ENCODE data around the gene C1orf167.

C1orf167 gene

DNA sequence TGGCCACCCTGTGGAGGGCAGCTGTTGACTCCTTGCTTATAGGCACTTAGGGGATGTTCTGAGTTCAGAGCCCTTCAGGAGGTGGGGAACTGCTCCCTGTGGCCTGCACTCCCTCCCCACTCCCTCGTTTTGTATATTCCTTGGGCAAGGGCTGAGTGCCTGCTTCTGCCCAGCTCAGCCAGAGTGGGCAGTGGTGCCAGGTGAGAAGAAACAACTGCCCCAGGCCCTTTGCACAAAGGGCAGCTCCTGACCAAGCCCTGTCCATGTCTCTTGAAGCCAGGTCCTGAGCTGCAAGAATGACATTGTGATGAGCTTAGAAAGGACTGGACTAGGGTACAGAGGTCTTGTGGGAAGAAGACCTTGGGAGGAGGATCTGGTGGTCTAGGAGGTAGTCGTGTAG is 23.9 kb upstream of the C1orf167 start:
- DNase-seq, result no peak

DNA sequence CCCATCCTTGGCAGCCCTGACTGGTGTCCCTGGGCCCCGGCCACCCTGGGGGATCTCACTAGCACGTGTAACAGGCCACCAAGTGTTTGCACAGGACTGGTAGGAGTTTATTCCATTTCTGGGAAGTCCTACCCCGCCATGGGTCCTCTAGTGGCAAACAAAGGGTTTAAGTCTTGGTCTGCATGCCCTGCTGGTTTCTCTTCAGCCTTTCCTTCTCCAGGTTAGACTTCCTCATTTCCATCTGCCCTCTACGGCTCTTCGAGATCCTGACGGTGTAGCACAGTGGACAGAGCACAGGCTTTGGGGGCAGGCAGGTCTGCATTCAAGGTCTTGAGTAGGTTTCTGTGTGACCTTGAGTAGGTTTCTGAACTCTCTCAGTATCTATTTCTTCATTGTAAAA is 23.2 kb upstream of the C1orf167 start:
- DNase-seq, result no peak

DNA sequence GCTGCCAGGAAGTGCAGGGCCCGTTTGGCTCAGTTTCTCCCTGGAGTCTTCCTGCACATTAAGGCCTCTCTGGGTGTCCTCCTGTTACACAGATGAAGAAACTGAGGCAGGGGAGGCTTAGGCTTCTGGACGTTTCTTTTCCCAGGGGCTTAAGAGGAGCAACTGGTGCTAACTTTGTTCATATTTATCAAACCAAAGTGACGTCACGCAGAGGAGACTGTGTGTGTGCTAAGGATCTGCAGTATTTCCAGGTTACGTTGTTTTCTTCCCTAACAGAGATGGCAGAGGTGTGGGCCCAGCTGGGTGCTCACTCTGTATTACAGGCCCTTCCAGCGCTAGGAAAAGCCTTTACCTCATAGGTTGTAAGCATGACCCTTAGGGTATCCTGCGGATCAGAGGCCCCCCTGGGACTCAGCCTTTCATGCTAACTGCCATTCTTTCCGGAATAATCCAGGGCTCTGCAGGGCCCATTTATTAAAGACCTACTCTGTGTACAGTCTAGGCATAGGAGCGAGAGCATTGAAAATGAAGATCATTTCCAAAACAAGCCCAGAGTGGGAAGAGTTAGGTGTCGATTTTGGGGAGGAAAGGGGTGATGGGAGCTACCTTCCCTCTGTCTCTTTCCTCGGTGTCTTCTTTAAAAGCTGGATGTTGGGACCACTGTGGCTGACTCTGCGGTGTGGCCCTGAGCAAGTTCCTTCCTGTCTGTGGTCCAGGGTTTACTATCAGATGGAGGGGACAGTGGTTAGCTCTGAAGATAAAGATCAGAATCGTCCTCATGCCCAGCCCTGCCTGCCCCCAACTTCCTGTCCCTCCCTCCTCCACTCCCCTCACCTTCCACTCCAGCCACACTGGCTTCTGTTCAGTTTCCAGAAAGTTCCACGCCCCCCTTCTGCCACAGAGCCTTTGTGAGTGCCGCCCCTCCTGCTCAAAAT is 21.5 kb upstream of the C1orf167 start:
- no peak for DNase-seq

DNA sequence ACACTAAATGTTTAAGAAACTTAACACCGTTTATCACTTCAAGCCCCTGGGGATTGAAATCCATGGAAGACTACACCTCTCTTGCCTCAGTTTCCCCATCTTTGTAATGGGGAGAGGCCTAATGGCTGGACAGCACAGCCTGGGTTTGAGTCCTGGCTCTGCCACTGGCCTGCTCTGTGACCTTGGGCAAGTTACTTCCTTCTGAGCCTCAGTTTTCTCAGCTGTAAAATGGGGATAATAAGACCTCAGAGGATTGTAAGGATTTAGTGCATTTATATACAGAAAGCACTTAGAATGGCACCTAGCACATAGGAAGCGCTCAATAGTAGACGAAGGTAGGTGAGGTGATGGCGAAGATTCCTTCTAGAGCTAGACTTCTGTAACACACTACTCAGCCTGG is 20.5 kb upstream of the C1orf167 start:
- no peak for DNase-seq

DNA sequence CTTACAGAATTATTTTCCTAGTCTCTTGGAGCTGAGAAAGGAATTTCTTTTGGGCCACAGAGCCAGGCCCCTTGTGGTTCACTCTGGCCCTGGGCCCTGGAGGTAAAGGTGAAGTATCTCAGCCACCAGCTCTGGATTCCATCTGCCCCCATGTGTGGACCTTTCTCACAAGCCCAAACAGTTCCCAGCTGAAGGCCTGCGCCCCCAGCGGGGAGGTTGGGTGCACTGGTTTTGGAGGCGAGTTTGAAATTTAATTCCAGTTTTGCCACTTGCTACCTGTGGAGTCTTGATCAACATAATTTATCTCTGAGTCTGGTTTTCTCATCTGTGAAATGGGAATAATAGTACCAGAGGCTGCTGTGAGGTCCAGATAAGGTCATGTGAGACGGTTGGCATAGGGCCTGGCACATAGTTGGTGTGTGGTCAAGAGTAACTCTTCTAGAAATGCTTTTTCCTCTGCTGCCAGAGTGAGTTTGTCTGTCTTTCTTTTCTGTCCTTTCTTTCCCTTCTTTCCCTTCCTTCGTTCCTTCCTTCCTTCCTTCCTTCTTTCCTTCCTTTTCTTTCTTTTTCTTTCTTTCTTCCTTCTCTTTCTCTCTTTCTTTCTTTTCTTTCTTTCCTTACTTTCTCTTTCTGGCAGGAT is 20.0 kb upstream of the C1orf167 start:
- no peak for DNase-seq

DNA sequence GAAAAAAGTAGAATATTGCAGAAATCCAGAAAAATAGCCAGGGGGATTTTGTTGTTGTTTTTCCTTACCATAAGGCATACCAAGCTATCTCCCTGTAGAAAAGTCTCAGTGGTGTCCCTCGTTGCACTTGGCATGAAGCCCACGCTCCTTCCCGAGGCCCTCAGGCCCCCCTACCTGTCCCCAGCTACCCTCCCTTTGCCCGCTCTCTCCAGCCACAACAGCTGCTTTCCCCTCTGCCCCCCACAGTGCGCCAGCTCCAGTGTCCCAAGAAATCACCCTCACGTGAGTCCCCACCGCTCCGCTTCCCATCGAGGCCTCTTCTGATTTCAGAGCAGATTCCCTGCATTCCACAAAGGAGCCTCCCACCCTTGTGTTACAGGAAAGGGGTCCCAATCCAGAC is 17.7 kb upstream of the C1orf167 start:
- no peak for DNase-seq

DNA sequence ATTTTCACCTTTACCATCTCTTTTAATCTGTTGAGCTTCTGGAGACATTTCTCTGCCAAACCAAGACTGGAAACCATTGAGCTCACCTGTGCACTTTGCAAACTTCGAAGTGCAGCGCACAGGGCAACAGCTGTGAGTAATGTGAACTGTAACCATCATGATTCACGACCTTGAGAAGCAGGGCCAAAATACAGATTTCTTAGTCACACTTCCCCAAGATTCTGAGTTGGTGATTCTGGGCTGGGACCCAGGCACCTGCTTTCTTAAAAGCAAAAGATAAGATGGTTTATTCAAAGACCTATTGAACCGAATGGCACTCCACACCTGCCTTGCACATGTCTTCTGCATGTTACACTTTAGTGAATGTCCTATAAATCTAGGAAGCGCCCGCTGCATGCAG is 15.9 kb upstream of the C1orf167 start:
- no peak for DNase-seq

DNA sequence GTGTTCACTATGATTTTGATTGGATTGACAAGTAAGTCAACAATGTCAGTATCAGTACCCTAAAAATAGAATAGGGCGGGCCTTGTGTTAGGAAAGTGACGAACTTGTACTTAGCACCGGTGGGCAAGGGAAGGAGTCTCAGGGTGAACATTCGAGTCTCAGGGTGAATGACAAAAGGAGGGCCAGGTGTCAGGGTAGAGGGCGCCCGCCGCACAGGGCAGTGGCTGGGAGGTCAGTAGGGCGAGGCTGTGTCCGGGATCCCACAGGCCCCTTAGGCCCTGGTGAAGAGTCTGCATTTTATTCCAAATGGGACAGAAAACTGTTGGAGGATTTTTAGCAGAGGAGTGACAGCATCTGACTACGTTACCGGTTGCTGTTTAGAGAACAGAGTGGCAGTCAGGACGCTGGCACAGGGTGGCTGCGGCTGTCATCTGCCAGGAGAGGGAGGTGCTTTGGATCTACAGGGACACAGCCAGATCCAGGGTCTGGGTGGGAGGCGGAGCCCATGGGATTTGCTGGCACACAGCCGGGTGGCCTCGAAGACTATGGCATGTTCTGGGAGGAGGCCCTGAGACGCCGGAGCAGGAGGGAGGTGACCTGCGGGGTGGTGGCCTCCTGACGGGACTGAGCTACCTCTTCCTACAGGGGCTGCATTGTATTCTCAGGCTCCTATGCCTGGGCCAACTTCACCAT is 15.1 kb upstream of the C1orf167 start:
- DNase-seq, result no peak

DNA sequence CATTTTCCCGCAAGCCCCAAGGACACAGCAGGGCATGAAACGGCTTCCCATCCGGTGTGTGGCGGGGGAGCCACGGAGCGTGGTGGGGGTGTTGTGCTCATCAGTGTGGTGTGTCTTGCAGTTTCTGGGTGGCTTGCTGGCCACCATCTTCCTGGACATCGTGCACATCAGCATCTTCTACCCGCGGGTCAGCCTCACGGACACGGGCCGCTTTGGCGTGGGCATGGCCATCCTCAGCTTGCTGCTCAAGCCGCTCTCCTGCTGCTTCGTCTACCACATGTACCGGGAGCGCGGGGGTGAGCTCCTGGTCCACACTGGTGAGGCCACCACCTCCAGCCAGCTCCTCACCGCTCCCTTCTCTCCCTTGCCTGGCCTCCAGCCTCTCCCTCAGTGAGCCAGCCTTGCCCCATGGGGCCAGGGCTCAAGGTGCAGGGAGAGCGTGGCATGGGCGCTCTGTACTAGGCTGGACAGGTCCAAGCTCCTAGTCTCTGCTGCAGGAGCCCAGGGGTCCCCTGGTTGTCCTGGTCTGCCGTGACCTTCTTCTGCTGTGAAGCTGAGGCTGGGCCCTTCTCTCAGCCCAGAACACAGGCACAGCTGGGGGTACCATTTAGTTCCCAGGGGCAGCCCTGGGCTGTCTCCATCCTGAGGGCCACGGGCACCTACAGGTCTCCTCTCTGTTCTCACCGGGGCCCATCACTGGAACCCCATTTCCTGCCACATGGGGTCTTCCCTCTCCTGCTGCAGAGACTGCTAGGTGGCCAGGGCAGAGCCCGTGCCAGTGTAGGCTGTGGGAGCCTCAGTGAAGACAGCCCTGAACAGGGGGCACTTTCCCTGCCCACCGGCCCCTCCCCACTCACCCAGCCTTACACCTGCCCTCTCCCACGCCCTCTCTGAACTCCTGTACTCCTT is 13.4 kb upstream of the C1orf167 start:
- DNase-seq, result no peak

DNA sequence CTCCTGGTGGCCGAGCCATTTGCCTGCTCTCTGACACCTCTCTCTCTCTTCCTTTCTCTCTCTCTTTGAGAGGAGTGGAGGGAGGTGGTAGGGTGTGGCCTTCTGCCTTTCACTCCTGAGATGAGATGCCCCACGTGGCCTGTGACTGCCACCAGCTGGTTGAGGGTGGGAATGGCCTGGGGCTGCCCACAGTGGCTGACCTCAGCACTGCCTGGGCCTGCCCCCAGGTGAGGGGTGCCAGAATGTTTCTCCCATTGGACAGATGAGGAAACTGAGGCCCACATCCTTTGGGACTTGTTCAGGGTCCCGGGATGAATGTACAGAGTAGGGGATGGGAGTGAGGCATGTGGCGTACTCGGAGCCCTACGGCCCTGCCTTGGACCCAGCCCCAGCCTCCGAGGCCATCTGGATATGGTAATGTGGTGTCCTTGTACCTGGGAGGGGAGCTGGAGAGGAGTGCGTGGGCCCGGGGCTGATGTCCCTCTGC is 12.7 kb upstream of the C1orf167 start:
- DNase-seq, result no peak

DNA sequence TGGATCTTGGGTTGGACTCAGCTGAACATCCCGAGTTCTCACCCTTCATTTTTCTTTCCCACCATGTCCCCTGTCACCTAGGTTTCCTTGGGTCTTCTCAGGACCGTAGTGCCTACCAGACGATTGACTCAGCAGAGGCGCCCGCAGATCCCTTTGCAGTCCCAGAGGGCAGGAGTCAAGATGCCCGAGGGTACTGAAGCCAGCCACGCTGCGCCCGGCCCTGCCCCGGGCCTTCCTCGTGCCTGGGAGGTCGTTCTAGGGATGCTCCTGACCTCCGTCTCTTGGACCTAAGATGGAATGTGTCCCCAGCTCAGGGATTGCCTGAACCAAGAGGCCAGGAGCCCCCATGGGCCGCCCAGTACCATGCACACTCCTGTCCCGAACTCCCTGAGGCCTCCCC is 12.0 kb upstream of the C1orf167 start:
- DNase-seq, result no peak

DNA sequence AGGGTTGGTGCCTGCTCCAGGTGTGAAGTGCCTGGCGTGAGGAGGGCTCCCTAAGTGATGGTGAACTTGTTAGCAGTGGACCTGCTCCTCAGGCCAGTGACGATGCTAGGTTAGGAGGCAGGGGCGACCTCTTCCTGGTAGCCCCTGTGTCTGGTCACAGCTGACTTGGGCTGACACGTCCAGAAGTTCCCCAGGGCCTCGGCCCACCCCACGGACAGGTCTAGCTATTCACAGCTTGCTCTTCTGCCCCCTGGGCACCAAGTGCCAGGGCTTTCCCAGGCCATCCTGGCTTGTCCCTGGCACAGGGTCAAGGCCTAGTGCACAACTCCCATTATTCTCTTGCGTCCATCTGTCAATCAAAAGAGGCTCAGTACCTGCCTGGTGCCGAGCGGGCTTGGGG is 10.9 kb upstream of the C1orf167 start:
- no peak for DNase-seq

DNA sequence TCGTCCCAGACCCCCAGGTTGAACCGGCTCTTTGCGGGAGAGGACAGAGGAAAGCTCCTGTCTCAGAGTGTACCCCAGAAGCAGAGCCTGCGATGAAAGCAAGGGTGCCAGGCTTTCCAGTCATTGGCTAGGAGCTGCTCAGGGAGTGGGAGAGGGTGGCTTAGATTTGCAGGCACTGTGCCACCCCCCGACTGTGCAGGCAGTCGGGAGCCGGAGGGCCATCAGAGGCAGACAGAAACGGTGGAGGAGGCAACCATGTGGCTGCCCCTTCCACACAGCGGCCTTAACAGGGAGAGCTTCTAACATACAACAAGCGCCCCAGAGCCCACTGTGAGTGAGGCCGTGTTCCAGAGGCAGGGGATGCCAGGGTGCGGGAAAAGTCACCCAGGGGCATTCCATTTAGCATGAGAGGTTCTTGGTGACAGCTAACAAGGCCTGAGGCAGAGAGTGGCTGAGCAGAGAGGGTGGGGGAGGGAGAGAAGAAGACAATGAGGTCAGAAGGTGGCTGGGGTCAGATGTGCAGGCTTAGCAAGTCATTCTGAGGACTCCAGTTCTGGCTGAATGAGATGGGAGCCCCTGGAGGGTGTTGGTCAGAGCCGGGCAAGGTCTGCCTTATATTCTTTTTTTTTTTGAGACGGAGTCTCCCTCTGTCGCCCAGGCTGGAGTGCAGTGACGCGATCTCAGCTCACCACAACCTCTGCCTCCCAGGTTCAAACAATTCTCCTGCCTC is 9.5 kb upstream of the C1orf167 start:
- DNase-seq, result peak; percentile 44

DNA sequence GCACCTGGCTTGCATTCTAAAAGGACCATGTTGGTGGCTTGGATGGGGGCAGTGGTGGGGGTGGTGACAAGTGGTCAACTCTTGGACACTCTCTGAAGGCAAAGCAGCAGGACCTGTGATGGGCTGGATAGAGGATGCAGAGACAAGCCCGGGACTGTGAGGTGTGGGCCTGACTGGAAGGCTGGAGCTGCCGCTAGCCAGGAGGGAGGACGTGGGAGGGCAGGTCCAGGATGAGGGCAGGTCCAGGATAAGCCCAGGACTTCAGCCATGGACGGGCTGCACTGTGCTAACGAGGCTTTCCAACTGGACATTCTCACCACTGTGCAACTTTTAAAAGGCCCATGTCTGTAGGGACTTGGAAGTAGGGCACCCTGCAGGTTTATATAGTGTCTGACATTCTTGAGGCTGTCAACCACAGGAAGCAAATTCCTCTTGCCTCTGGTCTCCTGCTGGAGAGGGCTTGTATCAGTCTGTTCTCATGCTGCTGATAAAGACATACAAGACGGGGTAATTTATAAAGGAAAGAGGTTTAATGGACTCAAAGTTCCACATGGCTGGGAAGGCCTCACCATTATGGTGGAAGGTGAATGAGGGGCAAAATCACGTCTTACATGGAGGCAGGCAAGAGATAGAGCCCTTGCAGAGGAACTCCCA is 8.3 kb upstream of the C1orf167 start:
- DNase-seq, result no peak

DNA sequence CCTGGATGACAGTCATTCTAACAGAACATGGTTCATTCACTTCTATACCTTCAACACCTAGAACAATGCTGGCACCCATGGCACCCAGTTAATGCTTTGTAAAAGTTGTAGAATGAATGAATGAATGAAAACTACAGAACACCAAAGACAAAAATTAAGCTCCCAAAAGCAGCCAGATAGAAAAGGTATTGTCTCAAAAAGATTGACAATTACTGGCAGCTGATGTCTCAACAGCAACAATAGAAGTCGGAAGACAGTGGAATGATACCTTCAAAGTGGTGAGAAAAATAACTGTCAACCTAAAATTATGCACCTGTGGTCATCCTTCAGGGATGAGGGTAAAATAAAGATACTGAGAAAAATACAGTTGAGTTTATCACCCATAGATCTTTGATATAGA is 4.9 kb upstream of the C1orf167 start:
- DNase-seq, result no peak

DNA sequence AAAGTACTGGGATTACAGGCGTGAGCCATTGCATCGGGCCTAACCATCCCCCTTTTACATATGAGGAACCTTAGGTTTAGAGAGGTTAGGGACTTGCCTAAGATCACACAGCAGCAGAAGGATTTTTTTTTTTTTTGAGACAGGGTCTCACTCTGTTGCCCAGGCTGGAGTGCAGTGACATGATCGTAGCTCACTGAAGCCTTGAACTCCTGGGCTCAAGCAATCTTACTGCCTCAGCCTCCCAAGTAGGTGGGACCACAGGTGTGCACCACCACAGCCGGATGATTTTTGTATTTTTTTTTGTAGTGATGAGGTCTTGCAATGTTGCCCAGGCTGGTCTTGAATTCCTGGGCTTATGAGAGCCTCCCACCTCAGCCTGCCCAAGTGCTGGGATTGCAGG is 2.2 kb upstream of the C1orf167 start:
- DNase-seq, result no peak

DNA sequence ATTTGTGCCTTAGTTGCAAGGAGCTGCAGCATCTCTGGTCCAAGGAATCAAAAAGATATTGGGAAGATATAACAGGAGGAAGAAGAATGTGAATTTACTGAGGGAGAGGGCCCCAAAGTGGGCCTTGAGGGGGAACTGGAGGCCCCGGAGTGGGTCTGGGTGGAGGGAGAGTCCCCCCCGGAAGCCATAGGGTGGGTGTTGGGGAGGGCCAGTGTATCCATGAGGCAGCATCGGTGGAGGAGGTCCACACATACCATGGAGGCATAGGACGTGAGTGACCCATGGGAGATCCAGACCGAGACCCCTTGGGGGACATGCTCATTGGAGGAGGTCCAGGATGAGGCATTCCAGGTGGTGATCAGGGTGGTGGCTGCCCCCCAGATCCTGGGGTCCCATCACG is 708 bp upstream of the C1orf167 start:
- DNase-seq, result no peak

DNA sequence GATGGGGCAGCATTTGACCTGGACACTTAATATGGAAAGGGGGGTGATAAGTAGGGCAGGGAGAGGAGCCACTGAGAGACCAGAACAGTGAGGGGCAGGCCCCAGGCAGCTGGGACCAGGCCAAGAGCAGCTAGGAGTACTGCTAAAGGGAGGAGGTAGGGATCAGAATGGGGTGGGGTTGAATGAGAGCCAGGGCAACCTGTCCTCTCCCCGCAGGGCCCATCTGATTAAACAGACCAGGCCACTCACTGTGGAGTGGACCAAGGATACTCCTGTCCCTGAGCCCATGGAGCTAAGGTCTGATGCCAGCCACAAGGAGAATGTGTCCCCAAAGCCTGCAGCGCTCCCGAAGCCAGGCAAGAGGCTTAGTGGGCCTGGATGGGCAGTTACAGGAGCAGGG is 2.1 kb downstream of the C1orf167 start:
- no peak for DNase-seq

DNA sequence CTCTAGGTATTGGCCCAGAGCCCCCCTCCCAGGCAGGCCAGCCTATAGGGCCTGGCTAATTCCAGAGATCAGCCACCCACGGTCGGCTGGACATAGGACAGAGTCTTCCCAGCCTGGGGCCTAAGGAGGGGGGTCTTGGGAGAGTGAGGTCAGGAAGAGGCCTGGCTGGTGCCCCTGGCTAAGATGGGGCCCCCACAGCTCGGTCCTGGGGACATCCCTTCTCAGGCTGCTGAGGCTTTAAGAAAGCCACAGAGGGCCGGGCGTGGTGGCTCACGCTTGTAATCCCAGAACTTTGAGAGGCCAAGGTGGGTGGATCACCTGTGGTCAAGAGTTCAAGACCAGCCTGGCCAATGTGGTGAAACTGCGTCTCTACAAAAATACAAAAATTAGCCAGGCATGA is 2.5 kb downstream of the C1orf167 start:
- no peak for DNase-seq

DNA sequence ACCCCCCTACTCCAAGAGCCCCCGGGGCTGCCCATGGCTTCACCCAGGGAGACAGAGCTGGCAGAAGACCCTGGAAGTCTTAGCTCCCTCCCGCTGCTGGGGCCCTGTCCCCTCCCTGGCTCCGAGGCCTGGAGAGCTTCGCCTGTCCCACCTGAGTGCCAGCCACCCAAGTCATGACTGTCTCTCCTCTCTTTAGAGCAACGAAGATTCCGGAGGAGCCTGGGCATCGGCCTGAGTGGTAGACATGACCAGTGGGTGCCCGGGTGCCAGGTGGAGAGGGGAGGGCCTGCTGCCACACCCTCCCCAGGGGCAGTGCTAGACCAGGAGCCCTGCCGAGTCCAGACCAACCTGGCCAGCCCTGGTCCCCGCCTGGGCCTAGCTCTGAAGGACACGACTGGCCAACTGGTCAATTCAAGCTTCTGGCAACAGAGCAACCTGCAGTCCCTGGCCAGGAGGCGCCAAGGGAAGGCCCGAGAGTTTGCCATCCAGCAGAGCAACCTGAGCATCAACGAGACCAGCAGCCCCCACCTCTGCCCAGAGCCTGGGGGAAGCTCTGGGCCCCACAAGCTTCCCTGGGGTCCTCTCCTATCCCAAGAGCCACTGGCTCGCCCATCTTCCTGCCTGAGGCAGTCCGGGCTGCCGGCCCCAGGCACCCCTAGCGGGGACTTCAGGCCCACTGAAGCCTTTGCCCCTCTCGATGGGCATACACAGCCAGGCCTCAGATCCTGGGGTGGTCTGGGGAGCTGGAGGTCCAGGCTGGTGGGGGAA is 3.9 kb downstream of the C1orf167 start:
- DNase-seq, result no peak

DNA sequence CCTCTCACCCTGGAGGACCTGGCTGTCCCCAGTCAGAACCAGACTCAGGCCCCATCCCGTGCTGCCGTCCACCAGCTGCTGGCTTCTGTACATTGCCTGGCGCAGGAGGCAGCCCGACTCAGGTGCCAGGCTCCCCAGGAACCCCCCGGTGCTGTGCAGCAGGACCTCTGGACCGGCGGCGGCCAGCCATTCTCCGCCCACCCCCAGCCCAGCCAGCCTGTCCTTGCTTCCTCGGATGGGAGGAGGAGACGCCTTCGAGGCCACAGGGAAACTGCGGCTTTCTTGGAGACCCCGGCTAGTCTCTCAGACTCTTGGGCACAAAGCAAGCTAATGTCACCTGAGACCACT is 4.4 kb downstream of the C1orf167 start:
- no peak for DNase-seq

Measured in retina (tissue), 1 donor.